GM08714 (cell line): ENCODE results near the gene GPR87.

Source experiments
- H3K4me3 ChIP-seq: fragments of 200-500 bp; sonication (Bioruptor generic); 2 replicates; pipeline ENCODE4 v1.5.1; 2014; ENCODE audit warnings: mild to moderate bottlenecking, low read length, inconsistent platforms
- ZNF274 ChIP-seq: IDR thresholded peaks from 2 replicates; pipeline ENCODE4 v1.6.1; 2012; ENCODE audit warnings: mild to moderate bottlenecking, low read depth, low read length

GPR87 gene

DNA sequence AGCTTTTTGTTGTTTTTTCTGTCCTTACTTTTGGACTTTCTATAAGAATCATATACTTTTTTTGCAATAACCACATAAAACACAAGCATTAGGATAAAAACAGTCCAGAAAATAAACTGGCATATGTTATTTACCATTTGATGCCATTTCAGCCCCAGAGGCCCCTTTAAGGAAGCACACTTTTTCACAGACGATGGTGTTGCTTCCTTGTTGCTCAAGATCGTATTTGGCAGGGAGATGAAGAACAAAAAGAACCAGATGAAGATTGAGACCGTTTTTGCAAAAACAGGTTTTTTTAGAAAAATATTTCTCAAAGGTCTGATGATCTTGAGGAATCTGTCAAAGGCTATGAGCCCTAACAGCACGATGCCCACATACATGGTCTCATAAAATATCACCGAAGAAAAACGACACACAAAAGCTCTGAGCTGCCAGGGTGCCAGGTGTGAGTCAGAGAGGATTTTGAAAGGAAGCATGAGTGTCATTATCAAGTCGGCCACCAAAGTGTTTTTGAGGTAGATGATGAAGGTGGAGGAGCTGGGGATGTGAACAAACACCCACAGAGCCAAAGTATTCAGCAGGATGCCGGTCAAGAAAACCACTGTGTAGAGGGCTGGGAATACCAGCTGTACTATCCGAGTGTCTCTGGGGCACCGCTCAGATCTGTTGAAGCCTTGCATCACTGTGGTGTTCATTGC, 11.8 kb upstream of the GPR87 start:
- no peak for TF ChIP-seq ZNF274
- no peak overlapping the region for H3K4me3 ChIP-seq

DNA sequence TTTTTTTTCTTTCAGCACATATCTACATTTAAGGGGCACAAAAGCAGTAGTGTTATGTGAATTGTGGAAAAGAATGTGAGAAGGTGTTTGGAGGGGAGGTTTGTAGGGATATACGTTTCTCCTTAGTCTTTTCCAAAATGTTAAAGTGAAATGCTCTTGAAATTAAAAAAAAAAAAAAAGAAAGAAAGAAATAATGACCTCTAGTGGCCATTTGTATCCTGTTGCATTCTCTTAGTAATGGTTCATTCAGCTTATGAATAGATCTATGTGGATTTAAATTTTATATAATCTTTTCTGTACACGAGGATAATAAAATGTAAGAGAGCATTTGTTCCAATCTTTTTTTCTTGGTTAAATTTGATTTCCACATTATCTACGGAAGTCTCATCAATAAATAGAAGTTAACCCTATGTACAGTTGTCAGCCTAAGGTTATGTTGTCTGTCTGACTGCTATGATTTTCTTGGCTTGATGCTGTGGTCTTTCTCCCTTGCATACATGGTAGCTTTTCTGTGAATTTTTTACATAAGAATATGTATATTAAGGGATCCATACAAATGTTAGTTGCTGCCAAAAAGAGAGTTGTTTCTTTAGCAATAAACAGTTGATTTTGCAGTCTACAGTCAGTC, 11.1 kb upstream of the GPR87 start:
- H3K4me3 ChIP-seq: no peak overlapping the region
- no peak for TF ChIP-seq ZNF274

- TF ChIP-seq ZNF274: no peak
- H3K4me3 ChIP-seq: no peak overlapping the region
Measured at GRCh38 chr3:151322511-151322910, 5.9 kb upstream of the GPR87 start.

GRCh38 chr3:151321526-151321925, 4.9 kb upstream of the GPR87 start:
- TF ChIP-seq ZNF274: no peak
- no peak overlapping the region for H3K4me3 ChIP-seq

DNA sequence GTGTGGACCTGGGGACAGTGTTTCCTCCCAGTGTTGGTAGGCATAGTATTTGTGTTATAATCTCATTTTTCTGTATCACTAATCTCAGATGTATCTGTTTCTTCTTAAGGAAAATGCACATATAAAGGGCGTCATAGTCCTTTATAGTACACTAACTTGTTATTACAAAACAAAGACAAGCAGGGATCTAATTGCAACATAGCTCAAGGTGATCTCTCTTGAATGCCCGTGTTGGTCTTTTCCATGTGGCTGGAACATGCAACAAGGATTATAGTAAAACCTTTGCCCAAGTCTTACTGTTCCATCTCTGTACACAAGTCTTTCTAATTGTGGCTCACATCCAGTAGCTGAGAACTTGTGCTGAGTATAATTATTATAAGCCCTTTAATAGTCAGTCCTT, 3.5 kb upstream of the GPR87 start:
- no peak overlapping the region for H3K4me3 ChIP-seq
- TF ChIP-seq ZNF274: no peak

DNA sequence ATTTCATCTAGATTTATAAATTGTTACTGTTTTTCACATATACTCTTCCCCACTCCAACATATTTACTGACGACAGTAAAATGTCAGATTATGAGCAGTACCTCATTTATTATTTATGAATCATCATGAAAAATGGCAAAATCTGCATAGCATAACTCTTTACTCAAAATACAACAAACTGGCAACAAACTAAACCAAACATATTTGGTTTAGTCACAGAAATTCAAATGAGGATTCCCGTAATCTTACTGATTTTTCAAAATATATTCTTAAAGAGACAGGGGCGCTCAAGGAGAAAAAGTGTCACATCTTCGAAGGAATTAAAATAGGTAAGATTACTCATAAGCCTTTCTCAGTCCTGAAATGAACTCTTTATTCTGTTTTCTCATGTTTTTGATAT, 3.0 kb upstream of the GPR87 start:
- TF ChIP-seq ZNF274: no peak
- no peak overlapping the region for H3K4me3 ChIP-seq

DNA sequence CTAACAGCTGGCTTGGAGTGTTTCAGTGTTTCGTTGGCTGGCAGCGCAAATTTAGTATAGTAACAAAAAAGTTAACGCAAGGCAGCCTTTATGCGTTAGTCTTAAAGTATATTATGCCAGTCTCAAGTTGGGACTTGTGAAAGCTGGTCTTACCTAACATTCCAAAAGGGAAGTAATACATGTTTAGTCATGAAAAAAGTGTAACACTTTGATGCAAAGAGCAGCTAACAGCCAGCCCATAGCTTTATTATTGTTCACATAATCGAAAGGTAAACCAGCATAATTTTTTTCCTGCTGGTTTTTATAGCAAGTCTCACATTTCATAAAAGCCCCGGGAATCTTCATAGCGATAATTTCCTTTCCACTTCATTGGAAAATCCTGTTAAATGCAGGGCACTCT, 2.4 kb upstream of the GPR87 start:
- no peak for TF ChIP-seq ZNF274
- no peak overlapping the region for H3K4me3 ChIP-seq

DNA sequence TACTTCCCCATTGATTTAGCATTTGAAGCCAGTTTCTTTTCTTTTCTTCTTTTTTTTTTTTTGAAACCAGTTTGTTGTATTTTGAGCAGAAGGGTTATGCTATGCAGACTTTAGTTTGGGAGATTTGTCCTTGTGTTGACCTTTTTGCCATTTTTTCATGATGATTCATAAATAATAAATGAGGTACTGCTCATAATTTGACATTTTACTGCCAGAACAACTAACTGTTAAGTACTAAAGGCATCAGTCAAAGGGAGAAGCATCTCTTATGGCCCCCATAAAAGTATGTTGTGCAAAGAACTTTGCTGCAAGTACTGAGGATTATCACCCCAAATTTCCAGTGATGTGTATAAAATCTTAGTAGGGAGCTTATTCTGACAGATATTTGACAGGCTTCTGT, 1.7 kb upstream of the GPR87 start:
- no peak overlapping the region for H3K4me3 ChIP-seq
- TF ChIP-seq ZNF274: no peak

- TF ChIP-seq ZNF274: no peak
- no peak overlapping the region for H3K4me3 ChIP-seq
Measured at GRCh38 chr3:151315846-151316245, 774 bp downstream of the GPR87 start.

DNA sequence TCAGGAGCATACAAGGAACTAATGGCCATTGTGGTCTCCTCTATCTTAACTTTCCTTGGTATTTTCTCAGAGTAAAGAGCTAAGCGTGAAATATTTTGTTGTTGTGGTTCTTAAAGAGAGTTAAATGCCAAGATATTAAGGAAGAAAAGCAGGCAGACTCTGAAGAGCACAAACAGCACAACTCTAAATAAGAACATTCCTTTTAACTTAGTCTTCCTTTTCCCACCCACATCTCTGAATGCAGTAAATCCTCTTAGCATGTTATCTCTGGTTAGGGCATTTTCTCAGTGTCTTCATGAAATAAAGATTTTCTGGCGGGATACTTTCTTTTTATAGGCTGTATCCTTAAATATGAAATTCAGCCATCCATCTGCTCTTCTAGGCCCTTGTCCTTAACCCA, 1.5 kb downstream of the GPR87 start:
- no peak for TF ChIP-seq ZNF274
- H3K4me3 ChIP-seq: no peak overlapping the region

DNA sequence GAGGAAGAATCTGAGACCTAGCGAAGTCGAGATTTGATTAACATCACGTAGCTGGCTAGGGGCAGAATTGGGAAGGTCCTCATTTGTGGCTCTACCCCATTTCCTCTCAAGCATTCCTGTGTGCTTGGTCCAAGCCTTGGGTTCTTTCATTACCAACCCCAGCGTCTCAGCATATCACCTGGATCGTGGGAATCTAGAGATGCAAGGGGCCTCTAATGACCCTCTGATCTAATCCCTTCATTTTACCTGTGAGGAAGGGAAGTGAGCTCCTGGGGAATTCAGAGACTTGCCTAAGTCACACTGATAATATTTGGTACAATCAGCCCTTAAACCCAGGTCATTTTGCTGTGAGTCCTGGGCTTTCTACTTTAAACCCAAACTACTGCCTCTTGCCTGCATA, 2.0 kb downstream of the GPR87 start:
- H3K4me3 ChIP-seq: no peak overlapping the region
- TF ChIP-seq ZNF274: no peak

DNA sequence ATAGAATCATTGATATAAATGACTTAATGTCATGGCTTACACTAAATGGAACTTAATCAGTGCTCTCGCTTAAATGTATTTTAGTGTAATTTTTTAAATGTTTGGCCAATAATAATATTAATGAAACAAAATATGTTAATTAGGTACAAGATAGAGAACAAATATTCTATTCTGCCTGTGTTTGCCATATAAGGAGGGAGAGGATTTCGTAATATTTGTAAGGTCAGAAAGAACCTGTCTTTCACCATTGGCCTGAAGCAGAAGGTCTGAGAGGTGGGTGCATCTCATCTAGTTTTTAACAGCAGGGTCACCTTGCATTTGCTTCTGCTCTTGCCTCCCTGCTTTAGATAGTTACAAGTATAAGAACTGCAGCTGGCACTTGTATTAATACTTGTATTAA, 2.5 kb downstream of the GPR87 start:
- no peak for TF ChIP-seq ZNF274
- H3K4me3 ChIP-seq: no peak overlapping the region

- no peak for TF ChIP-seq ZNF274
- no peak overlapping the region for H3K4me3 ChIP-seq
Measured at GRCh38 chr3:151312972-151313371, 3.6 kb downstream of the GPR87 start.

DNA sequence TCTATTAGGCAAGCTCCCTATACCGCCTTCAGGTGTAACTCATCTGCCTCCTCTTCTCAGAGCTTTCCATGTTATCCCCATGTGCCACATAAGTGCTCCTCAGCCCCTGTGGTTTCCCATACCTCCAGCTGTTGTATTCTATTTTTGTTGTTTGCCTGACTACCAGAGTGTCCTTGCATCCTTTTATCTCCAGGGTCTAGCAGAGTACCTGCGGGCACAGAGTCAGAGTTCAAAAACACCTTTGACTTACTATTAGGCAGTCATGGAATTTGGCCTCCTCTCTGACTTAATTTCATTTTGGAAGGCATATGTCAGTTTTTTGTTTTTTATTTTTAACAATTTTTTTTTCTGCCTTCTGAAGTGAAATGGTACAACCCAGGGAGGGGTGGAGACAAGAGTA, 7.1 kb downstream of the GPR87 start:
- no peak overlapping the region for H3K4me3 ChIP-seq

GRCh38 chr3:151307583-151308488, 8.8 kb downstream of the GPR87 start:
- no peak for TF ChIP-seq ZNF274
- H3K4me3 ChIP-seq: no peak overlapping the region

More for the DNA sequence above, 7.1 kb downstream of the GPR87 start:
- no peak for TF ChIP-seq ZNF274
